K562 (cell line): Measurements from ENCODE around the gene ZNF581. TPM values are rescaled to one million over a fixed set of nuclear protein-coding genes. Genes with fewer than 3 reads are reported as not detected.

ENCODE experiments used
- CBX8 ChIP-seq: fragments of 200-600 bp; sonication (generic); IDR thresholded peaks from 2 replicates; pipeline ENCODE4 v1.6.1; 2012; ENCODE audit warnings: borderline replicate concordance, mixed run types, low read depth, mild to moderate bottlenecking, moderate library complexity, mixed read lengths, low read length, control low read depth, inconsistent platforms; ENCODE audit not compliant: poor library complexity, severe bottlenecking; ENCODE audit errors: extremely low read depth
- CREBBP ChIP-seq: IDR thresholded peaks from one replicate; pipeline ENCODE4 v1.6.1; 2012; ENCODE audit warnings: low read depth, mild to moderate bottlenecking, control low read depth, inconsistent platforms, low read length
- DLX4 ChIP-seq: fragments of 250-450 bp; sonication (Bioruptor Pico); IDR thresholded peaks from 2 replicates; pipeline ENCODE4 v1.6.1; 2021; ENCODE audit warnings: mild to moderate bottlenecking
- E4F1 ChIP-seq: fragments of 250-450 bp; sonication (Bioruptor Pico); IDR thresholded peaks from 2 replicates; pipeline ENCODE4 v1.5.0; 2021; ENCODE audit warnings: mild to moderate bottlenecking, borderline replicate concordance
- EWSR1 ChIP-seq: fragments of 450-650 bp; IDR thresholded peaks from 2 replicates; pipeline ENCODE4 v1.6.1; 2018; ENCODE audit warnings: borderline replicate concordance, mild to moderate bottlenecking, low read depth, moderate library complexity; ENCODE audit not compliant: partially characterized antibody
- HMGXB4 ChIP-seq: sonication (generic); formaldehyde crosslinking; IDR thresholded peaks from 2 replicates; pipeline ENCODE4 v1.8.1; 2023; ENCODE audit warnings: mild to moderate bottlenecking, missing genetic modification reagents
- ILF3 ChIP-seq: fragments of 450-650 bp; IDR thresholded peaks from 2 replicates; pipeline ENCODE4 v1.6.1; 2018; ENCODE audit warnings: antibody characterized with exemption, mild to moderate bottlenecking, moderate library complexity, borderline replicate concordance
- MYBL2 ChIP-seq, 2 experiments: fragments of 450-650 bp in 1 of 2; sonication (generic) in 1 of 2; formaldehyde crosslinking in 1 of 2; IDR thresholded peaks; 2 replicates each; pipeline versions ENCODE4 v1.6.1 to v1.8.1; 2017 to 2022; ENCODE audit warnings: borderline replicate concordance in 1 of 2, inconsistent platforms in 1 of 2, low read depth in 1 of 2, mild to moderate bottlenecking in 1 of 2, missing genetic modification reagents in 1 of 2, moderate library complexity in 1 of 2
- PML ChIP-seq: IDR thresholded peaks from 2 replicates; pipeline ENCODE4 v1.6.1; 2012; ENCODE audit warnings: low read length, inconsistent platforms
- PTTG1 ChIP-seq: fragments of 450-650 bp; IDR thresholded peaks from 2 replicates; pipeline ENCODE4 v1.6.1; 2016; ENCODE audit warnings: low read depth, mild to moderate bottlenecking, missing genetic modification characterization, missing compliant biosample characterization
- RBM34 ChIP-seq: fragments of 200-400 bp; formaldehyde crosslinking; IDR thresholded peaks from 2 replicates; pipeline ENCODE4 v1.6.1; 2018; ENCODE audit warnings: low read length, borderline replicate concordance; ENCODE audit not compliant: insufficient read depth
- SREBF2 ChIP-seq: sonication (generic); formaldehyde crosslinking; IDR thresholded peaks from 2 replicates; pipeline ENCODE4 v1.4.0; 2020; ENCODE audit warnings: mild to moderate bottlenecking, missing genetic modification reagents
- XRCC5 ChIP-seq: fragments of 200-400 bp; formaldehyde crosslinking; IDR thresholded peaks from 2 replicates; pipeline ENCODE4 v1.6.1; 2017; ENCODE audit warnings: low read depth, mild to moderate bottlenecking, low read length
- ZBTB8A ChIP-seq: fragments of 450-650 bp; IDR thresholded peaks from 2 replicates; pipeline ENCODE4 v1.6.1; 2018; ENCODE audit warnings: mild to moderate bottlenecking, moderate library complexity; ENCODE audit not compliant: partially characterized antibody
- ZNF3 ChIP-seq: fragments of 250-450 bp; sonication (Bioruptor Pico); IDR thresholded peaks from 2 replicates; pipeline ENCODE4 v1.5.0; 2021; ENCODE audit warnings: mild to moderate bottlenecking, moderate library complexity
- ZNF584 ChIP-seq: fragments of 200-800 bp; sonication (Bioruptor generic); IDR thresholded peaks from 2 replicates; pipeline ENCODE4 v1.6.1; 2016; ENCODE audit warnings: low read depth, mild to moderate bottlenecking, missing genetic modification characterization, missing compliant biosample characterization
- ZNF644 ChIP-seq: fragments of 200-800 bp; sonication (Bioruptor generic); IDR thresholded peaks from 2 replicates; pipeline ENCODE4 v1.6.1; 2016; ENCODE audit warnings: low read depth, missing genetic modification characterization, missing compliant biosample characterization
- polyA plus RNA-seq, 8 experiments: library from polyadenylated mRNA; depleted of rRNA in 4 of 8; stranded (reverse) in 5 of 8; unstranded in 3 of 8; fragments of >200 nt; fragmentation: Nextera tagmentation in 2 of 8; fragmentation: Illumina TruSeq in 1 of 8; extraction: Ambion mirVana in 2 of 8; extraction: Trizol in 1 of 8; gene quantifications; 2 replicates each; pipeline versions ENCODE4 v1.2.1 to v1.2.3, GENCODE V29; 2011 to 2014; ENCODE audit warnings: inconsistent platforms in 1 of 8, missing spikeins in 1 of 8
- total RNA-seq, 7 experiments: library from RNA; depleted of rRNA in 6 of 7; stranded (reverse); fragments of >200 nt in 6 of 7; fragmentation: Illumina TruSeq in 2 of 7; extraction: Trizol in 2 of 7; gene quantifications; 2 replicates each; pipeline versions ENCODE4 v1.2.1 to v1.2.3, GENCODE V29; 2011 to 2021; ENCODE audit warnings: low replicate concordance in 1 of 7
- TF ChIP-seq, protein P1 (sequence below), 2 experiments: fragments of 250-450 bp in 1 of 2; fragments of 450-650 bp in 1 of 2; sonication (Bioruptor Pico) in 1 of 2; IDR thresholded peaks; 2 replicates each; pipeline versions ENCODE4 v1.6.1 to v1.8.0; 2016 to 2021; ENCODE audit warnings: mild to moderate bottlenecking in 2 of 2, moderate library complexity in 2 of 2, missing compliant biosample characterization in 1 of 2, missing genetic modification characterization in 1 of 2
- TF ChIP-seq, protein P2 (sequence below): fragments of 250-450 bp; sonication (Bioruptor Pico); IDR thresholded peaks from 2 replicates; pipeline ENCODE4 v1.8.0; 2022; ENCODE audit warnings: moderate library complexity, mild to moderate bottlenecking, inconsistent platforms

ZNF581 gene
- total and polyA plus RNA-seq, 9 of the 15 experiments (the other 6 are each of a cell fraction or from before 2014, with no cell fraction given), result 2.4 to 39.4 (median 15.4) TPM

DNA sequence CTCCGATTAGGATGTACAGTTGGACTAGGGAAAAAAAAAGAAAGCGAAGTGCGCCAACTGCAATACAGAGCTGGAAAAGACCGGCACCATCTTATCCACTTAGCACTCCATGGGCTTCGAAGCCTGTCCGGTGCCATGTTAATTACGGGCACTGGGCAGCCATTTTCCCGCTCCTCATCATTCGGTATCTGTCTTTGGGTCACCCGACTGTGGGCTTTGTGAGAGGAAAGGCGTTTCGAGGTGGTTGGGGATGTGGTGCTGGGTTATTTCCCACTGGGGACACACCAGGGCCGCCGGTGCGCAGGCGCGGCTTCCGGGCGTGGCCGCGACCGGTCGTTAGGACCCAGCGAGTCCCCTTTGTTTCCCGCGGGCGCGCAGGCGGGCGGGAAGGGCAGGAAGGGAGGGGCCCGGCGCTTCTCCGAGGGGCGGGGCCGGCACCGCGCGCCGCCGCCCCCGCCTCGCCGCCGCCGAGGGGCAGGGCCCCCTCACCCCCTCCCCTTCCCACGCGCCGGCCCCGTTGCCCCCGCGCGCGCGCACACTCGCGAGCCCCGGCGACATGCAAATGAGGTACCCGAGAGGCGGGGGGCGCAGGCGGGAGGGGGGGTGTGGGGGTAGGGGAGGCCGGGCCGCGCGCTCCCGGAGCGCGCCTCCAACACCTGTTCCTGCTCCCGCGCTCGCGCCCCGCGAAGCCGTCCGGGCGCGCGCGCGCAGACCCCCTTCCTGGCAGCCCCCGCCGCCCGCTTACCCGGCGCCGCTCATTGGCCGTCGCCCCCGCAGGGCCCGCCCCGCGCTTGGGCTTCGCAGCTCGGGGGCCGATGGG is 43.4 kb upstream of the ZNF581 start, which contains the start of gene ZNF524 (continued):
- no peak; the same call in 1 of the 2 replicates for TF ChIP-seq PML
- TF ChIP-seq E4F1, result no peak
- TF ChIP-seq ZNF584 (CRISPR knock-in tag), result peak; percentile 97
- TF ChIP-seq ILF3, result no peak
- TF ChIP-seq EWSR1, result no peak
- TF ChIP-seq ZBTB8A, result no peak
- TF ChIP-seq XRCC5, result peak; percentile 73; the same call in 1 of the 2 replicates
- TF ChIP-seq SREBF2 (CRISPR knock-in tag), result no peak
- no peak for TF ChIP-seq ZNF3 (CRISPR knock-in tag)
- no peak for TF ChIP-seq DLX4
- TF ChIP-seq PTTG1 (tag), result 0 out of 2 replicates have a peak, but pooled peaks have one; percentile 38
- no peak for TF ChIP-seq RBM34
- no peak for TF ChIP-seq CREBBP
- no peak for TF ChIP-seq CBX8
- peak; percentile 85 for TF ChIP-seq MYBL2 (IDR thresholded peaks at IDR 0.05; ENCODE audit: low read depth)
- TF ChIP-seq MYBL2 (CRISPR knock-in tag; IDR thresholded peaks at IDR 0.05; ENCODE audit: borderline replicate concordance), result no peak
- peak; percentile 95 for TF ChIP-seq ZNF644
- TF ChIP-seq HMGXB4 (CRISPR knock-in tag), result 0 out of 2 replicates have a peak, but pooled peaks have one; percentile 52
- TF ChIP-seq, protein P1, sequence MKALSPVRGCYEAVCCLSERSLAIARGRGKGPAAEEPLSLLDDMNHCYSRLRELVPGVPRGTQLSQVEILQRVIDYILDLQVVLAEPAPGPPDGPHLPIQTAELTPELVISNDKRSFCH (CRISPR knock-in tag; IDR thresholded peaks at IDR 0.05), result no peak
- TF ChIP-seq, protein P1 (tag; IDR thresholded peaks at IDR 0.05), result peak; percentile 90
- TF ChIP-seq, protein P2, sequence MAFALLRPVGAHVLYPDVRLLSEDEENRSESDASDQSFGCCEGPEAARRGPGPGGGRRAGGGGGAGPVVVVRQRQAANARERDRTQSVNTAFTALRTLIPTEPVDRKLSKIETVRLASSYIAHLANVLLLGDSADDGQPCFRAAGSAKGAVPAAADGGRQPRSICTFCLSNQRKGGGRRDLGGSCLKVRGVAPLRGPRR (CRISPR knock-in tag), result no peak
